GM19324 (cell line): ENCODE measurements around the gene RSPH9.
A peak's percentile ranks its signal among the peaks of the same experiment; 100 is the strongest.
"Not testable (repeated sequence)": the region's sequence is repeated elsewhere in the genome, so short reads cannot be mapped to it uniquely, and the experiment has no call there.

Source experiments
- ATAC-seq: cut with Tn5 transposase; IDR thresholded peaks from one replicate; pipeline ENCODE4 v1.9.1; 2021; ENCODE audit warnings: mild to moderate bottlenecking, moderate library complexity; ENCODE audit not compliant: unreplicated experiment, low FRiP score

Gene RSPH9

DNA sequence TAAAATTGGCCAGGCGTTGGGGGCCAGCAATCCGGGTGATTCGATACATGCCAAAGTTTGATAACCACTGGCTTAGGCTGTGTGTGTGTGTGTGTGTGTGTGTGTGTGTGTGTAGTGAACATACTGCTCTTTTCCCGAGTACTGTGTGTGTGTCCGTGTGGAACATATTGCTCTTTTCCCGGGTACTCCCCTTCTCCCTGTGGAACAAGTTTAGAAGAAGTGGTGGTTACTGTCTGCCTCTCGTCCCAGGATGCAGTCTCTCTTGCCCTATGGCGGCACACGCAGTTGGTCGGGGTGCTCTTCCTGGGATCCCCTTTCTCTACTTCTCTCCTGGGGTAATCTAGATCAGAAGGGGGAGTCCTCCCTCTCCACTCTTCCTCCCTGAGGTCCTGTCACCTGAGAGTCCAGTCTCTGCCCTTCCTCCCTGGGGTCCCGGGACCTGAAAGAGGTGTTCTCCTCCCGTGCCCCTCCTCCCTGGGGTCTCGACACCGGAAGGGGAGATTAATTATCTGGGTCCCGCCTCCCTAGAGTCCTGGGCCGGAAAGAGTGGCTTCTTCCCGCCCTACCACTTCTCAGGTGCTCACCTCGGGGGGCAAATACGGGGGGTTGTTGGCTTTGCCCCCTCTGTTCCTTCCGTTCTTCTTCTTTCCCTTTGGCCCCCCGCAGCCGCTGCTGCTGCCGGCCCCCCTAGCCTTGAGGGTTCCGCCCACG is 16.3 kb upstream of the RSPH9 start:
- ATAC-seq: peak; percentile 20

DNA sequence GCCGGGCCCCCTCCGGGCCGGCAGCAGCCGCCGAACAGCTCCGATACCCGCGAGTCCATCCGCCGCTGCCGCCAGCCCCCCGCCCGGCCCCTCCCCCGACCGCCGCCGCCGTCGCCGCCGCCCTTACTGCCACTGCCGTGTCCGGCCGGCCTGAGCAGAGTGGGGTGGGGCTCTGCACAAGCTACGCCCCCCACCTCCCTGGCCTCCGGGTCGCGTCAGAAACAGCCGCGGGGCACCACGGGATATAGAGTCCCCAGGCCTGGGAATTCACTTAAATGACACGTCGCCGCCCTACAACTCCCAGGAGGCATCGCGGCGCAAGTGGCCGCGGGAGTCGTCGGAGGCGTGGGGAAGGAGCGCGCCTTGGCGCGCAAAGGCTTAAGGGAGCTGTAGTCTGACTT is 15.7 kb upstream of the RSPH9 start, which contains the start of gene GTPBP2:
Gene GTPBP2 (minus strand): TSS at position 161 of the 401 bp plus-strand sequence. CDS start 102 bp downstream, at position 59.
- peak; percentile 86 for ATAC-seq

DNA sequence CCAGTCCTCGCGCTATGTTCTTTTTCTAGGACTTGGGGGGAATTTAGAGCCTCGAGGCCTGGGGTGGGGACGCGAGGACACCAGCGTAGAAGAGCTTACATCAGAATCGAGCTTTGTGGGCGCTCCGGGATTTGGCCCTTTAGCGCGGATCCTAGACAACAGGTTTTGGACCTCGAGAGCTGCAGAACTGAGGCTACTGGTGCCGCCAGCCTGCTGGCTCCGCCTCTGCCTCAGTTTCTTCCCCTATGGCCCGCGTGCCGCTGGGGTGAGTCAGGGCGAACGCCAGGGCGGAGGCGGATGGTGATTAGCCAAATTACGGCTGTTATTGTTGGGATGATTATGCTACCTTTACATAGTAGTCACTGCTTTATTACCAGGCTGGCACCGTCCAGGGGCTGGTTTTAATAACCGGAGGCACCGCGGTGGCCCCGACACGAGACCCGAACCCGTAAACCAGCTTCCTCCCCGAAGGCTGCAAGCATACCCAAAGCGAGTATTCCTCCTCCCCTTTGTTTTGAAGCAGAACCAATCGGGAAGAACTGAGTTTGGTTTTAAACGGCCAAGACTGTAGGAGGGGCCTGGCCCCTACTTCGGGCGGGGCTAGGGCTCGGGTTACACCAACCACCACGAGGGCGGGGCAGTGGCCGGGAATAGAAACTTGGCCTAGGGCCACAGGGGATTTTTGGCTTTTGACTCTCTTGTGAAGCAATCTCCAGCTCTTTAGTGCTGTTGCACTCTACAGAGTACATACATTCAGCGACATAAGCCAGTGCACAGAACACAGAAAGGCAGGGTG is 15.1 kb upstream of the RSPH9 start:
- ATAC-seq: peak; percentile 66

DNA sequence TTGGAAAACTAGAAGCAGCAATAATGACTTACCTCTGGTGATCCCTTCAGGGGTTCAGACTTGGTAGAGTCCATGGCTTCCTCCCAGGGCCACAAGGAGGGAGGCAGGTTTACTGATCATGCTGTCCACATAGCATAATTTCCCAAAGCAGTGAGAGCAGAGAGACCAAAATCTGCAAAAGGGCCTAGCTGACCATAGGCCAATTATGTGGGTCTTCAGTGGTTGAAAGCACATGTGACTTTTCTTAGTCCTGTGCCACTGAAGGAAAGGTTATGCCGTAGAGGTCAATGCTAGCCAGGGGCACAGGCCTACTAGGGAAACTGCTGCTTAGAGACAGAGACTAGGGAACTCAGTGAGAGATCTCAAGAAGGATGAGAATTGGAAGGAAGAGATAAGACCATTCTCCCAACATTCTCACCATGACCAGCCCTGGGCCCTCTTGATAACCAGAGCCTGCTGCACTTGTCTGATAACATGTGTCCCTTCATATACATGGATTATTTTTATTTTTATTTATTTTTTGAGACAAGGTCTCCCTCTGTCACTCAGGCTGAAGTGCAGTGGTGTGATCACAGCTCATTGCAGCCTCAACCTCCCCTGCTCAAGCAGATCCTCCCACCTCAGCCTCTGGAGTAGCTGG is 13.7 kb upstream of the RSPH9 start:
- no peak for ATAC-seq

DNA sequence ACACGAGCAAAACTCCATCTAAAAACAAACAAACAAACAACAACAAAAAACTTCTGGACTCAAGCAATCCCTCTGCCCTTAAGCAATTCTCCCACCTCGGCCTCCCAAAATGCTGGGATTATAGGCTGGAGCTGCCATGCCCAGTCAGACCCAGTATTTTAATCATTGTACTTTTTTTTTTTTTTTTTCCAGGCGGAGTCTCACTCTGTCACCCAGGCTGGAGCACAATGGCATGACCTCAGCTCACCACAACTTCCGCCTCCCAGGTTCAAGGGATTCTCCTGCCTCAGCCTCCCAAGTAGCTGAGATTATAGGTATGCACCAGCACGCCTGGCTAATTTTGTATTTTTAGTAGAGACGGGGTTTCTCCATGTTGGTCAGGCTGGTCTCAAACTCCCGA is 11.8 kb upstream of the RSPH9 start:
- not testable (repeated sequence) for ATAC-seq

DNA sequence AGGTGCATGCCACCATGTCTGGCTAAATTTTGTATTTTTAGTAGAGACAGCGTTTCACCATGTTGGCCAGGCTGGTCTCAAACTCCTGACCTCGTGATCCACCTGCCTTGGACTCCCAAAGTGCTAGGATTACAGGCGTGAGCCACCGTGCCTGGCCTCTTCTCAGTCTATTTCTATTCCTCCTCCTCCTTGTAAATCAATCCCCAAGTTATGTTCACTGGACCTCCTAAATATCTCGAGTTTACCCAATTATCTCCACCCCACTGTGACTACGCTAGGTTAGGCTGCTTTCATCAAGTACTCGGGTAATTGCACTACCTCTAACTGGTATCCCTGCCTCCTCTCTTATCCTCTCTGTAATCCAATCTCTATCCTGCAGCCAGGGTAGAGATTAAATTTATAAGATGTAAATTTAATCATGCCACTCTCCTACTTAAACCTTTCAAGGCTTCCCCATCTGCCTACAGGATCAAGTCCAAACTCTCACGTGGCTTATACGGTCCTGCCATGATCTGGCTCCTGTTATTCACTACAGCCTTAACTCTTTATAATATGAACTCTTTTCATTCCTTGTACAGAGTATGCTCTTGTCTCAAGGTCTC is 10.0 kb upstream of the RSPH9 start:
- ATAC-seq: no peak

DNA sequence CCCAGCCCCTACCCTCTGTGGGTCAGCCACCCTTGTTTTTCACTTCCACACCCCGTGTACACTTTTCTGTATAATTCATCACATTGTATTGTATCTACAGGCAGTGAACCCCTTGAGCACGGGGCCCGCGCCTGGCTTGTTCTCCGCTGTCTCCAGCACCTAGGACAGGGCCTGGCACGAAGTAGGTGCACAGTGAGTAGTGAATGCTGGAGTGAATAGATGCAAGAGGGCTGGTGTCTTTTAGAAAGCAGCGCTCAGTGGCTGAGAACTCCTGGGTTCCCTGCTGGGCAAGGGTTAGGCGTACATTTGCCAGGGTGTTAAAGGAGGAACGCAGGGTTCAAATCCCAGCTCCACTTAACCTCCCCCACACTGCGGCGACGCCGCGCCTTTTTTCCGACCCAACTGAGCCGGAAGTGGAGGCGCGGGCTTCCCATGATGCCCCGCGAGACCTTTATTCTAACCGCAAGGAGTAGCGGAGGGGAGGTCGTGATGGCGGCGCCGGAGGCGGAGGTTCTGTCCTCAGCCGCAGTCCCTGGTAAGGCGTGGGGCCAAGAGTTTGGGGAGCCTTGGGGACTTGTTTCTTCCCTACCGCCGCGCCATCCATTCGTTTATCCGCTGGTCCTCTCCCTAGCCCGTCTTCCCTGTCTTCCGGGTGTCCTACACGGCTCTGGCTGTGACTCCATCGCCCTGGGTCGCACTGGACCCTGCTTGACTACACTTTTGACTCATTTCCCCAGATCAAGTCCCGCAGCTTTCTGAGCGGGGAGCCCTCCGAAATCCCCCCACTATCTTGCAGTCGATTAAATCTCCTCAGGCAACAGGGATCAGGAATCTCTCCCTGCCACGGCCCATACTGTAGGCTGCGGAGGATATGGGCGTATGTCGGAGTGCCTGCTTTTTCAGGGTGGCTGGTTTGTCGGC is 9.2 kb upstream of the RSPH9 start, which contains the start of gene MAD2L1BP:
Gene MAD2L1BP (plus strand): TSS at position 454 of the 921 bp plus-strand sequence. CDS start 36 bp downstream, at position 490.
- ATAC-seq: peak; percentile 80

DNA sequence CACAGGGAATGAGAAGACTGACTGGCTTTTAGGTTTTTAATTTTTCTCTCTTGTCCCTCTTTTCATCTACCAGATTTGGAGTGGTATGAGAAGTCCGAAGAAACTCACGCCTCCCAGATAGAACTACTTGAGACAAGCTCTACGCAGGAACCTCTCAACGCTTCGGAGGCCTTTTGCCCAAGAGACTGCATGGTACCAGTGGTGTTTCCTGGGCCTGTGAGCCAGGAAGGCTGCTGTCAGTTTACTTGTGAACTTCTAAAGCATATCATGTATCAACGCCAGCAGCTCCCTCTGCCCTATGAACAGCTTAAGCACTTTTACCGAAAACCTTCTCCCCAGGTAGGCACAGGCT is 8.6 kb upstream of the RSPH9 start:
- peak; percentile 10 for ATAC-seq

DNA sequence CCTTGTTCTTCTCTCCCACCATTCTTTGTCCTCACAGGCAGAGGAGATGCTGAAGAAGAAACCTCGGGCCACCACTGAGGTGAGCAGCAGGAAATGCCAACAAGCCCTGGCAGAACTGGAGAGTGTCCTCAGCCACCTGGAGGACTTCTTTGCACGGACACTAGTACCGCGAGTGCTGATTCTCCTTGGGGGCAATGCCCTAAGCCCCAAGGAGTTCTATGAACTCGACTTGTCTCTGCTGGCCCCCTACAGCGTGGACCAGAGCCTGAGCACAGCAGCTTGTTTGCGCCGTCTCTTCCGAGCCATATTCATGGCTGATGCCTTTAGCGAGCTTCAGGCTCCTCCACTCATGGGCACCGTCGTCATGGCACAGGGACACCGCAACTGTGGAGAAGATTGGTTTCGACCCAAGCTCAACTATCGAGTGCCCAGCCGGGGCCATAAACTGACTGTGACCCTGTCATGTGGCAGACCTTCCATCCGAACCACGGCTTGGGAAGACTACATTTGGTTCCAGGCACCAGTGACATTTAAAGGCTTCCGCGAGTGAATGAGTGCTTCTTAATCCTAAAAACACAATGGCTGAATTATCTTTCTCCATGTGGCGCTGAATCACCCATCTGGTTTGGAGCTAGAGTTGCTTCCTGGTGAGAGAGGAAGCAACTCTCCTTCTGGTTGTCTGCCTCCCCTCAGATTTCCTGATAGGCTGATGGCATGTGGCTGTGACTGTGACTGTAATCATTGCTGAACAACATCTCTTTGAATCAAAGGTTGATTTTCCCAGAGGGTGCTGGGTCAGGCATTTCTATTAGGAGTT is 4.6 kb upstream of the RSPH9 start:
- ATAC-seq: no peak

DNA sequence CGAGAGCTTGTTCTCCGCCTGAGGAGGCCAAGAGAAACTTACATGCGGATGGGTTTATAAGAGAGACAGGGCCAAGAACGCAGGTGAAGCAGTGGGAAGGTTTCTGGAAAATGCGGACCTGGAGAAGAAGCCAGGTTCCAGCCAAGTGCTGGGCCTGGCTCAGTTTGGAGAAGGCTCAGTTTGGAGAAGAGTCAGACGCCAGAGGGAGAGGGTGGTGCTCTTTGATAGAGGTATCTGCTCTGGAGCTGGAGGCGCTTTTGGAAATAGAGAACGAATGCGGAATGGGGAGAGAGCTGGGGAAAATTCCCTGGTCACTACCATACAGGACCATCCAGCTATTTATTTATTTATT is 753 bp downstream of the RSPH9 start:
- no peak for ATAC-seq

DNA sequence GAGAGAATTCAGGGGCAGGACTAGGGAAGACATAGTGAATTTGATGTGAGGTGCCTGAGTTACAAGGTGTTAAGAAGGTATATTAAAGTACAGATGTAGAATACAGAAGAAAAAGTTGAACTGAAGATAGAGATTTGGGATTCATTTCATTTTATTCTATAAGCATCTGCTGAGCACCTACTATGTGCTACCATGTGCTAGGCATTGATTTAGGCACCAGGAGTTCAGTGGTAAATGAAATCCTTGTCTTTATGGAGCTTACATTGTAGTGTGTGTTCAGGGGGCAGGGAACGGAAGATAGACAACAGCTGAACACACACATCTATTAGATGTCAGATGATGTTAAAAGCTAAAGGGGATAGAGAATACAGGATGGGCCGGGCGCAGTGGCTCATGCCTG is 2.8 kb downstream of the RSPH9 start:
- no peak for ATAC-seq

DNA sequence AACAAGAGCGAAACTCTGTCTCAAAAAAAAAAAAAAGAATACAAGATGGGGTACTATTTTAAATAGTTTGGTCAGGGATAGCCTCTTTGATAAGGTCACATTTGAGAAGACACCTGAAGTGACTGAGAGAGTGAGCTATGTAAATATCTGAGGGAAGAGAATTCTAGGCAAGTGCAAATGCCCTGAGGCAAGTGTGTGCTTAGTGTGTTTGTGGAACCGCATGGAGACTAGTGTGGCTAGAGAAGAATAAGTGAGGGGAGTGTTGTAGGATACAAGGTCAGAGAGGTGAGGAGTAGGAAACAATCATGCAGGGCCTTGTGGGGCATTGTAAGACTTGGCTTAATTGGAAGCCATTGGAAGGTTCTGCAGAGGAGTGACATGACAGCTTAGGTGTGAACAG is 3.4 kb downstream of the RSPH9 start:
- ATAC-seq: no peak

DNA sequence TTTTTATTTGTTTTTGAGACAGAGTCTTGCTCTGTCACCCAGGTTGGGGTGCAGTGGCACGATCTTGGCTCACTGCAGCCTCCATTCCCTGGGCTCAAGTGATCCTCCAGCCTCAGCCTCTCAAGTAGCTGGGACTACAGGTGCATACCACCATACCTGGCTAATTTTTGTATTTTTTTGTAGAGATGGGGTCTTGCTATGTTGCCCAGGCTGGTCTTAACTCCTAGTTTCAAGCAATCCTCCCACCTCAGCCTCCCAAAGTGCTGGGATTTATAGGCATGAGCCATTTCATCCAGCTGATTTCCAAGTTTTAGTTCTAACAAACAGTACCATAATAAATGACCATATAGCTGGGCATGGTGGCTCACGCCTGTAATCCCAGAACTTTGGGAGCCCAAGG is 8.0 kb downstream of the RSPH9 start:
- not testable (repeated sequence) for ATAC-seq

DNA sequence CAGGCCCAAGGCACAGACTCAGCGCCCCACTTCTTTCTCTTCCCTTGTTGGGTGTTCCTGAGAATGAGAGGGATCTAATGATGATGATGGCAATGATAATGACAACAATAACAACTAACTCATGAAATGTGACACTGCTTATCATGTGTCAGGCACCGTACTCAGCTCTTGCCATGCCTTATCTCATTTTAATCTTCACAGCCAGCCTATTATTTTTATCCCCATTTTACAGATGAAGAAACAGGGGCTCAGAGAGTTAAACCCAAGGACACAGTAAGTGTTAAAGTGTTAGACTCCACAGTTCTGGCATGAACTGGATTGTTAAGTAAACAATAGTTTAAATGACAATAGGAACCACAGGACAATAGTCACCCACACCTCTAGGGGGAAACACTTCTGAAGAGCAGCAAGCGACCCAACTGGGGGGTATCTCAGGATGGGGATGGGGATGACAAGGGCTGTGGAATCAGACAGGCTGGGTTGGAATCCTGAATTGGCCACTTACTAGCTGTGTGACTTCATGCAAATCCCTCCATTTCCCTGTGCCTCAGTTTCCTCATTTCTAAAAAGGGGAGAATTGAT is 12.5 kb downstream of the RSPH9 start:
- ATAC-seq: no peak

DNA sequence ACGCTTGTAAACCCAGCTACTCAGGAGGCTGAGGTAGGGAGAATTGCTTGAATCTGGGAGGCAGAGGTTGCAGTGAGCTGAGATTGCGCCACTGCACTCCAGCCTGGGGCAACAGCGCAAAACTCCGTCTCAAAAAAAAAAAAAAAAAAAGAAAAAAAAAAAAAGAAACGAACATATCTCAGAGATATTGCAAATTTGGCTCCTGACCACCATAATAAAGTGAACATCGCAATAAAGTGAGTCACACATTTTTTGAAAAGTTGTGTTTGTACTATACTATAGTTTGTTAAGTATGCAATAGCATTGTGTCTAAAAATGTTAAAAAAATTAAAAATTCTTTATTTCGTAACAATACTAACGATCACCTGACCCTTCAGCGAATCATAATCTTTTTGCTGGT is 13.3 kb downstream of the RSPH9 start:
- ATAC-seq: no peak

DNA sequence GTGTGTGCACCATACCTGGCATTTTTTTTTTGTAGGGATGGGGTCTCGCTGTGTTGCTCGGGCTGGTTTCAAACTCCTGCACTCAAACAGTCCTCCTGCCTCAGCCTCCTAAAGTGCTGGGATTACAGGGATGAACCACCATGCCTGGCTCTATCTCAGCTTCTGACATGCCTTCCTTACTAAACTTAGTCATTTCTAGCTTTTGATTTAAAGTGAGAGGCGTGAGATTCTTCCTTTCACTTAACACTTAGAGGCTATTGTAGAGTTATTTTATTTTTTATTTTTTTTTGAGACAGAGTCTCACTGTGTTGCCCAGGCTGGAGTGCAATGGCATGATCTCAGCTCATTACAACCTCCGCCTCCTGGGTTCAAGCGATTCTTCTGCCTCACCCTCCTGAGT is 18.1 kb downstream of the RSPH9 start:
- ATAC-seq: not testable (repeated sequence)

DNA sequence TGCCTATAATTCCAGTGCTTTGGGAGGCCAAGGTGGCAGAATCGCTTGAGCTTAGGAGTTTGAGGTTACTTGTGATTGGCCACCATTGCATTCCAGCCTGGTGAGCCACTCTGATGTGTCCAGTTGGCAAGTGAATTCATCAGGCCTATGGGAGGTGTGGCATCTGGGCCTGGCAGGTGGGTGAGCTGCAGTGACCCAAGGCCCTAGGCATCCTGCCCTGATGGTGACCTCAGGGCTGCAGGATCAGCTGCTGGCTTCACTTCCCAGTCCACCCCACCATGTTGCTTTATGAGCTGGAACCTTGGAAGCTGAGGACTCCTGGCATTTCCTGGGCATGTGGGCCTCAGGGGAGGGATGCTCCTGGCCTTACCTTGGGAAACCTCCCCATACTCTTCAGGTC is 20.5 kb downstream of the RSPH9 start:
- no peak for ATAC-seq

DNA sequence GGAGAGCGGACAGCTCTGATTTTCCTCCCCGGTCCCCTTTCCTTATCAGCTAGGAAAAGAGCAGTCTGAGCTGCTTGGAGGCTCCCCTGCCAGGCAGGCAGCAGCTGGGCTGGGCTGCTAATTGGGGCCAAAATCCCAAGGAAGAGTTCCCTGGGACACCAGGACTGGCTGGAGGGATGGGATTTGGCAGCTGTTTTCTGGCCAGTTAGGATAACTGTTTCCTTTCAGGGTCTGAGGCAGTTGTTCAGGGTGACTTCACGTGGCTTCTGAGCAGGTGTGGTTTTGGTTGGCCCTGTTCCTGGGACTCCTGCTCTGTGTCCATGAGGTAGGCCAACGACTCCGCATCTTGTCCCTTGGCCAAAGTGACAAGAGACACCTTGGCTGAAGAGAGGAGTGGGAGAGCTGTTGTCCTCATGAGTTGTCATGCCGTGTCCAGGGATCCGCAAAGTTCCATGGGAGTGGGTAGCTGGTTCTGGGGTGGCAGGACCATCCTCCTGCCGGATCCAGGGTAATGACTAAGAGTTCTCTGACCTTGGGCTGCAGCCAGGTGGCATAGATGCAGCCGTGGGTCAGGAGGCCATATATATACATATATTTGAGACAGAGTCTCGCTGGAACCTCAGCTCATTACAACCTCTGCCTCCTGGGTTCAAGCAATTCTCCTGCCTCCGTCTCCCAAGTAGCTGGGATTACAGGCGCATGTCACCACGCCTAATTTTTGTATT is 21.5 kb downstream of the RSPH9 start:
- no peak for ATAC-seq
